Body of pancreas (tissue), 4 donors: ENCODE data around the gene SLC52A3. TPM values are rescaled to one million over a fixed set of nuclear protein-coding genes. Genes with fewer than 3 reads are reported as not detected.
"Not testable (repeated sequence)": the region's sequence is repeated elsewhere in the genome, so short reads cannot be mapped to it uniquely, and the experiment has no call there.

Source experiments
- ATAC-seq: fragments of 150-250 bp; one replicate; pipeline ENCODE4 v1.9.1; 2016
- DNase-seq, 4 donors: peaks; one replicate each; pipeline ENCODE4 v3.0.0-alpha.2; 2019
- H3K27ac ChIP-seq, 4 donors: fragments of 200-600 bp; sonication (generic); 1 replicate in 3 of 4; 2 replicates in 1 of 4; pipeline versions ENCODE4 v1.5.1 to v1.6.1; 2016 to 2019; ENCODE audit warnings: mild to moderate bottlenecking in 1 of 4, mixed read lengths in 1 of 4, moderate library complexity in 1 of 4
- H3K27me3 ChIP-seq, 2 donors: fragments of 200-600 bp; sonication (generic); one replicate each; pipeline ENCODE4 v1.6.0; 2016; ENCODE audit warnings: mild to moderate bottlenecking in 1 of 2
- H3K36me3 ChIP-seq, 2 donors: fragments of 200-600 bp; sonication (generic); replicated peaks in 1 of 2; 2 replicates each; pipeline ENCODE4 v1.5.1; 2016; ENCODE audit warnings: low read depth in 2 of 2; ENCODE audit not compliant: insufficient read depth in 1 of 2
- H3K4me1 ChIP-seq: fragments of 200-600 bp; sonication (generic); one replicate; pipeline ENCODE4 v1.6.0; 2016
- H3K4me3 ChIP-seq, 2 donors: fragments of 200-600 bp; sonication (generic); 1 replicate in 1 of 2; 2 replicates in 1 of 2; pipeline ENCODE4 v1.5.1; 2016 to 2019
- H3K9me3 ChIP-seq, 3 donors: fragments of 200-600 bp; sonication (generic); 1 replicate in 2 of 3; 2 replicates in 1 of 3; pipeline ENCODE4 v1.5.1; 2016
- POLR2A ChIP-seq, 3 donors: fragments of 450-650 bp; IDR thresholded peaks; one replicate each; pipeline ENCODE4 v1.6.1; 2016; ENCODE audit warnings: antibody characterized with exemption in 3 of 3, mild to moderate bottlenecking in 2 of 3
- WGBS, 2 donors: methylation state at CpG; one replicate each; pipeline ENCODE4 v1.1.5; 2017; 5-methylcytosine and 5-hydroxymethylcytosine counted together
- intact Hi-C: fragments of 100-400 bp; cut with DNase I; formaldehyde crosslinking; loops from one replicate; pipeline ENCODE4 v1.15.1; 2023
- total RNA-seq, 2 donors: library from RNA; depleted of rRNA; stranded (reverse); fragments of >200 nt; gene quantifications; one replicate each; pipeline ENCODE4 v1.1.0, GENCODE V29; 2016
- TF ChIP-seq, protein P1 (sequence below), 7 experiments: fragments of 450-650 bp in 4 of 7; fragments of 200-600 bp in 3 of 7; sonication (generic) in 3 of 7; IDR thresholded peaks; one replicate each; pipeline ENCODE4 v1.5.1; 2016 to 2019; ENCODE audit warnings: antibody characterized with exemption in 7 of 7

Gene SLC52A3
- total RNA-seq: 1 to 10 TPM in 1 of 2 donors, under 1 TPM in 1; 0.33 to 1.3 TPM

DNA sequence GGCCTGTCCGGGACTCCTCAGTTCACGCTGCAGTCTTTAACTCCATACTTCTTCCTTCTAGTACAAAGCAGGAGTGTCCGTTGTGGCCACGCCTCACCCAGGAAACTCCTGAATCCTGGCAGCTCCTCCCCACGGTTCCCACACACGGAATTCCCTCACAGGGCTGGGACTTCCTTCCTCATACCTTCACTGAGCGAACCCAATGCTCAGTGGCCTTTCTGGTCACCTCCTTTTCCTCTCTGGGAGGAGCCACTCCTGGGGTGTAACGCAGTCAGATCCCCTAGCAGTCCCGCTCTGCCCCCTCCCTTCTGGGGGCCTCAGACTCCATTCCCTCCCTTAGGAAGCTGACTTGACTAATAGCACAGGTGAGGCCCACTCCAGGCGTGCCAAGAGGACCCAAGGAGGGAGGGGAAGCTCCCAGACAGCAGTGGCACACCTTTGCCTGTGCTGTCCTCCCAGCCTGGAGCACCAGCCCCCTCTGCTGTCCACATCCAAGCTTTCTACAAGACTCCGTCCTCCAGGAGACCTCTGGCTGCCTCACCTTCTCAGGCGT, at the start of gene SLC52A3:
TSS of gene SLC52A3 (minus strand) at position 75 of the 553 bp plus-strand sequence. CDS start 2,726 bp downstream, outside the sequence.
- DNase-seq: peak; percentile 61 to 79 (median 72)
- peak; percentile 25 to 74 (median 61) for TF ChIP-seq POLR2A (IDR thresholded peaks at IDR 0.05)
- TF ChIP-seq, protein P1, sequence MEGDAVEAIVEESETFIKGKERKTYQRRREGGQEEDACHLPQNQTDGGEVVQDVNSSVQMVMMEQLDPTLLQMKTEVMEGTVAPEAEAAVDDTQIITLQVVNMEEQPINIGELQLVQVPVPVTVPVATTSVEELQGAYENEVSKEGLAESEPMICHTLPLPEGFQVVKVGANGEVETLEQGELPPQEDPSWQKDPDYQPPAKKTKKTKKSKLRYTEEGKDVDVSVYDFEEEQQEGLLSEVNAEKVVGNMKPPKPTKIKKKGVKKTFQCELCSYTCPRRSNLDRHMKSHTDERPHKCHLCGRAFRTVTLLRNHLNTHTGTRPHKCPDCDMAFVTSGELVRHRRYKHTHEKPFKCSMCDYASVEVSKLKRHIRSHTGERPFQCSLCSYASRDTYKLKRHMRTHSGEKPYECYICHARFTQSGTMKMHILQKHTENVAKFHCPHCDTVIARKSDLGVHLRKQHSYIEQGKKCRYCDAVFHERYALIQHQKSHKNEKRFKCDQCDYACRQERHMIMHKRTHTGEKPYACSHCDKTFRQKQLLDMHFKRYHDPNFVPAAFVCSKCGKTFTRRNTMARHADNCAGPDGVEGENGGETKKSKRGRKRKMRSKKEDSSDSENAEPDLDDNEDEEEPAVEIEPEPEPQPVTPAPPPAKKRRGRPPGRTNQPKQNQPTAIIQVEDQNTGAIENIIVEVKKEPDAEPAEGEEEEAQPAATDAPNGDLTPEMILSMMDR (IDR thresholded peaks at IDR 0.05): peak in 5 of 7 experiments; percentile 12 to 41 (median 37)
- WGBS, 2 donors: 31 to 40% methylated on average over 12 of the region's 12 CpGs
- H3K36me3 ChIP-seq: no peaks in the 10 kb centered on the region
- no peaks in the 10 kb centered on the region for H3K27me3 ChIP-seq
- peak within 1 kb of the TSS; percentile 62 to 83 (median 73) for H3K27ac ChIP-seq
- H3K4me3 ChIP-seq: no peak within 1 kb of the TSS
- H3K9me3 ChIP-seq: no peaks in the 10 kb centered on the region
- intact Hi-C loops: no loop called here
- ATAC-seq: peak; percentile 91
- H3K4me1 ChIP-seq: no peaks in the 10 kb centered on the region

DNA sequence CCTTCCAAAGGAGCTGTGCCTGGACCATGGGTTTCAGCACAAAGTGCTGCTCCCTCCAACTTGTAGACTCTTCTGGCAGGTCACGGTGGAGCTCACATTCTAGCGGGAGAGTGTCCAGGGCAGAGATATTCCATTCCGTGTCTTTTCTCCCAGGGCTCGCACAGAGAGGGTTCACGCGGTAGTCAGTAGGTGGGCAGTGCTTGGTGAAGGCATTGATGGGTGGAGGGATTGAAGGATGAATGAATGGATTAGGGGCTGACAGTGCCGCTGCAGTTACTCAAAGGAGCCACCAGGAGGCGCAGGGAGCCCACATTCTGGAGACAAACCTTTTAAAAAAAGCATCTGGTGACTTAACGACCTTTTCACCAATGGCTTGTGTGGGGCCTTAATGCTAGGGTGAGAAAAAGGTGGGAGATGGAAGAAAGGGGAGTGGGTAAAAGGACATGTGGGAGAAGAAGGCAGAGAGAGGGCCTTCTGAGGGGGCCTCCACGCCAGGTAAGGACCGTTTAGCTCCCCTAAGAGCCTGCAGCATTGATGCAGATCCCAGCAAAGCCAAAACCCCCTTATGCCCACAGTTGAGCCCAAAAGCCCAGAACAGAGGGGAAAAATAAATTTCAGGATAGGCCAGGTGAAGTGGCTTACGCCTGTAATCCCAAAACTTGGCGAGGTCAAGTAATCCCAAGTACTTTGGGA, 47.8 kb upstream of the SLC52A3 start:
- H3K27me3 ChIP-seq: no peaks in the 10 kb centered on the region
- no peaks in the 10 kb centered on the region for H3K36me3 ChIP-seq
- no peak overlapping the region for H3K27ac ChIP-seq
- DNase-seq: peak; percentile 59 to 74 (median 70)
- H3K9me3 ChIP-seq: no peaks in the 10 kb centered on the region
- 21 to 25% methylated on average over 13 of the region's 13 CpGs for WGBS, 2 donors
- ATAC-seq: peak; percentile 47
- intact Hi-C loops: loop anchor here (2.0 kb wide), 1 partner anchor 143 kb away; no protein-coding TSS in a partner anchor
- no peak overlapping the region for H3K4me3 ChIP-seq
- TF ChIP-seq, protein P1 (IDR thresholded peaks at IDR 0.05): peak; percentile 87 to 97 (median 96)
- TF ChIP-seq POLR2A (IDR thresholded peaks at IDR 0.05): no peak
- H3K4me1 ChIP-seq: no peaks in the 10 kb centered on the region

DNA sequence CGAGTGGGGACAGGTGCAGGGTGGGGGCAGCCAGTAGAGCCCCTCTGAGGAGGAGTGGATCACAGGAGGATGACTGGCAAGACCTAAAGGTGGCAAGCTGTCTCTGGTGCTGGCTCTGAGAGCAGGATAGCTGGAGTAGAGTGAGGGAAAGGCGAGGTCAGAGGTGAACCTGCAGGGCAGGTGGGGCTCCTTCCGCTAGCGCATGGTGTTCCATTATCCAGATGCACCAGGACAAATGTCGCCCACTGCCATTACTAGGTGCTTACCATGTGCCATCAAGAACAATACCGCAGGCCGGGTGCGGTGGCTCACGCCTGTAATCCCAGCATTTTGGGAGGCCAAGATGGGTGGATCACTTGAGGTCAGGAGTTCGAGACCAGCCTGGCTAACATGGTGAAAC, 46.9 kb upstream of the SLC52A3 start:
- H3K27me3 ChIP-seq: peaks cover 0 to 8% of the 10 kb centered on the region in 2 donors
- no peak overlapping the region for H3K27ac ChIP-seq
- TF ChIP-seq, protein P1 (IDR thresholded peaks at IDR 0.05): no peak
- TF ChIP-seq POLR2A (IDR thresholded peaks at IDR 0.05): no peak
- no peaks in the 10 kb centered on the region for H3K9me3 ChIP-seq
- WGBS, 2 donors: 48 to 68% methylated on average over 3 to 10 of the region's 10 CpGs
- DNase-seq (no peak), ATAC-seq (no peak)
- no peaks in the 10 kb centered on the region for H3K4me1 ChIP-seq
- no peaks in the 10 kb centered on the region for H3K36me3 ChIP-seq
- H3K4me3 ChIP-seq: no peak overlapping the region
- intact Hi-C loops: no loop called here

DNA sequence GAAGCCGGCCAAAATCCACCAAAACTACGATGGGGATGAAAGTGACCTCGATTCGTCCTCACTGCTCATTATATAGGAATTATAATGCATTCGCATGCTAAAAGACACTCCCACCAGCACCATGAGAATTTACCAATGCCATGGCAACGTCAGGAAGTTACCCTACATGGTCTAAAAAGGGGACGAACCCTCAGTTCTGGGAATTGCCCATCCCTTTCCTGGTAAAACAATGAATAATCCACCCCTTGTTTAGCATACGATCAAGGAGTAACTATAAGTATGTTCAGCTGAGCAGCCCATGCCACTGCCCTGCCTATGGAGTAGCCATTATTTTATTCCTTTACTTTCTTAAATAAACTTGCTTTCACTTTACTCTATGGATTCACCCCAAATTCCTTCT, 45.1 kb upstream of the SLC52A3 start:
- H3K4me3 ChIP-seq: no peak overlapping the region
- no peaks in the 10 kb centered on the region for H3K36me3 ChIP-seq
- ATAC-seq (no peak), DNase-seq (no peak)
- no peak overlapping the region for H3K27ac ChIP-seq
- no peak for TF ChIP-seq POLR2A (IDR thresholded peaks at IDR 0.05)
- TF ChIP-seq, protein P1 (IDR thresholded peaks at IDR 0.05): no peak
- no peaks in the 10 kb centered on the region for H3K4me1 ChIP-seq
- no peaks in the 10 kb centered on the region for H3K9me3 ChIP-seq
- WGBS, 2 donors: 36 to 50% methylated on average over 8 of the region's 8 CpGs
- intact Hi-C loops: no loop called here
- peaks cover 0 to 8% of the 10 kb centered on the region in 2 donors for H3K27me3 ChIP-seq

DNA sequence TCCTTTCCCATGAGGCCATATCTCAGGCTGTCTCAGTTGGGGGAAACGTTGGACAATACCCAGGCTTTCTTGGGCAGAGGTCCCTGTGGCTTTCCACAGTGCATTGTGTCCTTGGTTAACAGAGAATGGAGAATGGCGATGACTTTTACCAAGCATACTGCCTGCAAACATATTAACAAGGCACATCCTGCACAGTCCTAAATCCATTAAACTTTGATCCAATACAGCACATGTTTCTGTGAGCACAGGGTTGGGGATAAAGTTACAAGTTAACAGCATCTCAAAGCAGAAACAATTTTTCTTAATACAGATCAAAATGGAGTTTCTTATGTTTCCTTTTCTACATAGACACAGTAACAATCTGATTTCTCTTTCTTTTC, 44.1 kb upstream of the SLC52A3 start:
- intact Hi-C loops, H3K27me3 ChIP-seq, ATAC-seq: not testable (repeated sequence)

DNA sequence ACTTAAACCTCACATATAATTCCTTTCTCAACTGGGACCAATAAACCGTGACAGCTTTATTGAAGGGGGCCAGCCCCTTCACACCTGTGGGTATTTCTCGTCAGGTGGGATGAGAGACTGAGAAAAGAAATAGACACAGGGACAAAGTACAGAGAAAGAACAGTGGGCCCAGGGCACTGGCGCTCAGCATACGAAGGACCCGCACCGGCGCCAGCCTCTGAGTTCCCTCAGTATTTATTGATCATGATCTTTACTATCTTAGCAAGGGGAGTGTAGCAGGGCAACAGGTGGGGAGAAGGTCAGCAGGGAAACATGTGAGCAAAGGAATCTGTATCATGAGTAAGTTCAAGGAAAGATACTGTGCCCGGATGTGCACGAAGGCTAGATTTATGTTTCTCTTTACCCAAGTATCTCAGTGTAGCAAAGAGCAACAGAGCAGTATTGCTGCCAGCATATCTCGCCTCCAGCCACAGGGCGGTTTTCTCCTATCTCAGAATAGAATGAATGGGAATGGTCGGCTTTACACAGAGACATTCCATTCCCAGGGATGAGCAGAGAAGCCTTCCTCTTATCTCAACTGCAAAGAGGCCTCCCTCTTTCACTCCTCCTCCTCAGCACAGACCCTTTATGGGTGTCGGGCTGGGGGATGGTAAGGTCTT, 43.6 kb upstream of the SLC52A3 start:
- H3K9me3 ChIP-seq, intact Hi-C loops, H3K4me1 ChIP-seq, H3K4me3 ChIP-seq, H3K27me3 ChIP-seq, H3K27ac ChIP-seq, ATAC-seq, H3K36me3 ChIP-seq, DNase-seq: not testable (repeated sequence)
- WGBS, 2 donors: 24% methylated on average over 13 of the region's 13 CpGs

More for the DNA sequence above, 44.1 kb upstream of the SLC52A3 start:
- H3K27ac ChIP-seq, H3K9me3 ChIP-seq, H3K4me1 ChIP-seq, H3K36me3 ChIP-seq, DNase-seq, H3K4me3 ChIP-seq: not testable (repeated sequence)
- 23 to 37% methylated on average over 2 of the region's 2 CpGs for WGBS, 2 donors
